K562 (cell line): ENCODE measurements around the gene HMCN1. TPM values are rescaled to one million over a fixed set of nuclear protein-coding genes. Genes with fewer than 3 reads are reported as not detected.

Experiments
- CTBP1 ChIP-seq: fragments of 450-650 bp; IDR thresholded peaks from 2 replicates; pipeline ENCODE4 v1.6.1; 2016; ENCODE audit warnings: borderline replicate concordance
- EP300 ChIP-seq: IDR thresholded peaks from 2 replicates; pipeline ENCODE4 v1.6.1; 2012; ENCODE audit warnings: low read length, improper control_type of control experiment
- NFIC ChIP-seq: fragments of 450-650 bp; IDR thresholded peaks from 2 replicates; pipeline ENCODE4 v1.6.1; 2017; ENCODE audit warnings: mild to moderate bottlenecking, inconsistent platforms
- NUFIP1 ChIP-seq: fragments of 450-650 bp; IDR thresholded peaks from 2 replicates; pipeline ENCODE4 v1.6.1; 2018; ENCODE audit not compliant: partially characterized antibody
- OTX1 ChIP-seq: fragments of 450-650 bp; formaldehyde crosslinking; IDR thresholded peaks from 2 replicates; pipeline ENCODE4 v1.4.0; 2022; ENCODE audit warnings: mild to moderate bottlenecking
- RCOR1 ChIP-seq, 2 experiments: IDR thresholded peaks; 2 replicates each; pipeline ENCODE4 v1.6.1; 2012; ENCODE audit warnings: low read depth in 2 of 2, low read length in 2 of 2, borderline replicate concordance in 1 of 2, improper control_type of control experiment in 1 of 2
- SMARCC2 ChIP-seq: fragments of 450-650 bp; IDR thresholded peaks from 2 replicates; pipeline ENCODE4 v1.6.1; 2017; ENCODE audit warnings: antibody characterized with exemption, moderate library complexity, mild to moderate bottlenecking, low read depth
- STAT5A ChIP-seq: IDR thresholded peaks from 2 replicates; pipeline ENCODE4 v1.6.1; 2012; ENCODE audit warnings: low read length, inconsistent platforms, borderline replicate concordance
- TAL1 ChIP-seq: fragments of 450-650 bp; IDR thresholded peaks from 2 replicates; pipeline ENCODE4 v1.6.1; 2016; ENCODE audit warnings: mild to moderate bottlenecking
- ZNF445 ChIP-seq: fragments of 250-450 bp; sonication (Bioruptor Pico); IDR thresholded peaks from 2 replicates; pipeline ENCODE4 v1.4.0; 2020; ENCODE audit warnings: low read depth, mild to moderate bottlenecking, moderate library complexity
- ZNF780A ChIP-seq: fragments of 250-450 bp; sonication (Bioruptor Pico); IDR thresholded peaks from 2 replicates; pipeline ENCODE4 v1.5.0; 2021; ENCODE audit warnings: mild to moderate bottlenecking
- polyA plus RNA-seq, 8 experiments: library from polyadenylated mRNA; depleted of rRNA in 4 of 8; stranded (reverse) in 5 of 8; unstranded in 3 of 8; fragments of >200 nt; fragmentation: Nextera tagmentation in 2 of 8; fragmentation: Illumina TruSeq in 1 of 8; extraction: Ambion mirVana in 2 of 8; extraction: Trizol in 1 of 8; gene quantifications; 2 replicates each; pipeline versions ENCODE4 v1.2.1 to v1.2.3, GENCODE V29; 2011 to 2014; ENCODE audit warnings: inconsistent platforms in 1 of 8, missing spikeins in 1 of 8
- total RNA-seq, 7 experiments: library from RNA; depleted of rRNA in 6 of 7; stranded (reverse); fragments of >200 nt in 6 of 7; fragmentation: Illumina TruSeq in 2 of 7; extraction: Trizol in 2 of 7; gene quantifications; 2 replicates each; pipeline versions ENCODE4 v1.2.1 to v1.2.3, GENCODE V29; 2011 to 2021; ENCODE audit warnings: low replicate concordance in 1 of 7
- TF ChIP-seq, protein P1 (sequence below), 2 experiments: fragments of 450-650 bp; IDR thresholded peaks; 2 replicates each; pipeline ENCODE4 v1.6.1; 2016; ENCODE audit warnings: mild to moderate bottlenecking in 2 of 2, borderline replicate concordance in 1 of 2, low read depth in 1 of 2, moderate library complexity in 1 of 2
- TF ChIP-seq, protein P2 (sequence below), 2 experiments: IDR thresholded peaks in 1 of 2; conservative IDR thresholded peaks in 1 of 2; 2 replicates each; pipeline ENCODE4 v1.6.1; 2016; ENCODE audit warnings: low read depth in 2 of 2, mild to moderate bottlenecking in 1 of 2, missing compliant biosample characterization in 1 of 2, missing genetic modification characterization in 1 of 2, moderate library complexity in 1 of 2
- TF ChIP-seq, protein P3 (sequence below): IDR thresholded peaks from 3 replicates; pipeline ENCODE4 v1.6.1; 2011; ENCODE audit warnings: borderline replicate concordance, mild to moderate bottlenecking, moderate library complexity; ENCODE audit not compliant: insufficient read length; ENCODE audit errors: extremely low read depth

Gene HMCN1
- total and polyA plus RNA-seq, 9 of the 15 experiments (the other 6 are each of a cell fraction or from before 2014, with no cell fraction given) = 0.07 to 0.36 (median 0.21) TPM

DNA sequence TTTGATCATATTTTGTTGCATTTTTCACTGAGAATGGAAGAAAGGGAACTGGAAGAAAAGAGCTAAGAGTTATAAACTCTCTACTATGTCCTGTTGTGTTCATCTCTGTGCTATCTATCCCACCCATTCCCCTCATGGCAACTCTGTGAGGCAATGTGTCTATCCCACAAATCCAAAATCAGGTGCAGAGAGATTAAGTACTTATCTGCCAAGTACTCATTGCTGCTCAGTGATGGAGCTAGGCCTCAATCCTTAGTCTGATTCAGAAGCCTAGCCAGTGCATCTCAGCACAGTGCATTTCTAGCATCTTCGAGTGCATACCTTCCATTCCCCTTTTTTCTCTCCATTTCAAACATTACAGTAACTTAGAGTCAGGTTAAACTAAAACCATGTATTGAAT is 370.3 kb downstream of the HMCN1 start (continued):
- TF ChIP-seq, protein P1, sequence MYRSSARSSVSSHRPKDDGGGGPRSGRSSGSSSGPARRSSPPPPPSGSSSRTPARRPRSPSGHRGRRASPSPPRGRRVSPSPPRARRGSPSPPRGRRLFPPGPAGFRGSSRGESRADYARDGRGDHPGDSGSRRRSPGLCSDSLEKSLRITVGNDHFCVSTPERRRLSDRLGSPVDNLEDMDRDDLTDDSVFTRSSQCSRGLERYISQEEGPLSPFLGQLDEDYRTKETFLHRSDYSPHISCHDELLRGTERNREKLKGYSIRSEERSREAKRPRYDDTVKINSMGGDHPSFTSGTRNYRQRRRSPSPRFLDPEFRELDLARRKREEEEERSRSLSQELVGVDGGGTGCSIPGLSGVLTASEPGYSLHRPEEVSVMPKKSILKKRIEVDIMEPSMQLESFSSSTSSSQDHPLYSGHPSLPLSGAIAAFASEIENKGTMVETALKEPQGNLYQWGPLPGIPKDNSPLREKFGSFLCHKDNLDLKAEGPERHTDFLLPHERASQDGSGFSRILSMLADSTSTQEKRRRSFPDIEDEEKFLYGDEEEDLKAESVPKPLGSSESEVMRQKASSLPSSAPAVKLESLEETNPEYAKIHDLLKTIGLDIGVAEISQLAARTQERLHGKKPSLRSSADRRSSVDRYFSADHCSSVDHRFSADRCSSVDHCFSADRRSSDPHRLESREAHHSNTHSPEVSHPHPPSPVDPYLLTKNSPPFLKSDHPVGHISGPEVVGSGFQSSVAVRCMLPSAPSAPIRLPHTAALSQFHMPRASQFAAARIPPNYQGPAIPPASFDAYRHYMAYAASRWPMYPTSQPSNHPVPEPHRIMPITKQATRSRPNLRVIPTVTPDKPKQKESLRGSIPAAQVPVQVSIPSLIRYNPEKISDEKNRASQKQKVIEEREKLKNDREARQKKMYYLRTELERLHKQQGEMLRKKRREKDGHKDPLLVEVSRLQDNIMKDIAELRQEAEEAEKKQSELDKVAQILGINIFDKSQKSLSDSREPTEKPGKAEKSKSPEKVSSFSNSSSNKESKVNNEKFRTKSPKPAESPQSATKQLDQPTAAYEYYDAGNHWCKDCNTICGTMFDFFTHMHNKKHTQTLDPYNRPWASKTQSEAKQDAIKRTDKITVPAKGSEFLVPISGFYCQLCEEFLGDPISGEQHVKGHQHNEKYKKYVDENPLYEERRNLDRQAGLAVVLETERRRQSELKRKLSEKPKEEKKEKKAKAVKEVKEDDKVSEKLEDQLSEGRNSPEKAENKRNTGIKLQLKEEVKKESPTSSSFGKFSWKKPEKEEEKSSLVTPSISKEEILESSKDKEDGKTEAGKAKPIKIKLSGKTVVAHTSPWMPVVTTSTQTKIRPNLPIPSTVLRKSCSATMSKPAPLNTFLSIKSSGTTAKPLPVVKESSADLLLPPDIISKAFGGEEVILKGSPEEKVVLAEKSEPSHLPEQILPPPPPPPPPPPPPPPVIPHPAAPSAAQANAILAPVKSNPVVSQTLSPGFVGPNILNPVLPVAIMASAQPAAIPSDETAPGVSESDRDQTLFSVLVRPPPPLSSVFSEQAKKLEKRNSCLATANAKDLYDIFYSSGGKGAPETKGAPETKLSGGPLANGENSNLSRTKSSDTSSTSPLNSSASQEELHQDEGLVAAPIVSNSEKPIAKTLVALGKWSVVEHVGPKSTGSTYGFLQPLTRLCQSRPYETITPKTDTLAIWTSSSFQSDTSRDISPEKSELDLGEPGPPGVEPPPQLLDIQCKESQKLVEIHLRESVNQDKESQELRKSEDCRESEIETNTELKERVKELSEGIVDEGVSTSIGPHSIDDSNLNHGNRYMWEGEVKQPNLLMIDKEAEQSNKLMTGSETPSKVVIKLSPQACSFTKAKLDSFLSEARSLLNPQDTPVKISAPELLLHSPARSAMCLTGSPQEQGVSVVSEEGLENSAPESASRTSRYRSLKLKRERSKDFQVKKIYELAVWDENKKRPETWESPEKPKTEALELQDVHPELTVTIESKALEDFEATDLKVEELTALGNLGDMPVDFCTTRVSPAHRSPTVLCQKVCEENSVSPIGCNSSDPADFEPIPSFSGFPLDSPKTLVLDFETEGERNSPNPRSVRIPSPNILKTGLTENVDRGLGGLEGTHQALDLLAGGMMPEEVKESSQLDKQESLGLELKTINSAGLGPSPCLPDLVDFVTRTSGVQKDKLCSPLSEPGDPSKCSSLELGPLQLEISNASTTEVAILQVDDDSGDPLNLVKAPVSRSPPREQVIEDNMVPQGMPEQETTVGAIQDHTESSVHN (IDR thresholded peaks at IDR 0.05; ENCODE audit: borderline replicate concordance in 1 of 2, low read depth in 1 of 2) = no peak
- TF ChIP-seq TAL1 (peak; percentile 74), STAT5A (peak; percentile 59), ZNF445 (CRISPR knock-in tag) (no peak), SMARCC2 (no peak), EP300 (peak; percentile 63), NFIC (peak; percentile 37; the same call in 1 of the 2 replicates), CTBP1 (peak; percentile 44; the same call in 1 of the 2 replicates), RCOR1 (IDR thresholded peaks at IDR 0.05; ENCODE audit: borderline replicate concordance in 1 of 2, low read depth in 2 of 2, low read length in 2 of 2) (peak; percentile 71 to 78; a peak in 3 of 4 replicates), ZNF780A (CRISPR knock-in tag) (no peak), OTX1 (CRISPR knock-in tag) (no peak), NUFIP1 (no peak)
- TF ChIP-seq, protein P2, sequence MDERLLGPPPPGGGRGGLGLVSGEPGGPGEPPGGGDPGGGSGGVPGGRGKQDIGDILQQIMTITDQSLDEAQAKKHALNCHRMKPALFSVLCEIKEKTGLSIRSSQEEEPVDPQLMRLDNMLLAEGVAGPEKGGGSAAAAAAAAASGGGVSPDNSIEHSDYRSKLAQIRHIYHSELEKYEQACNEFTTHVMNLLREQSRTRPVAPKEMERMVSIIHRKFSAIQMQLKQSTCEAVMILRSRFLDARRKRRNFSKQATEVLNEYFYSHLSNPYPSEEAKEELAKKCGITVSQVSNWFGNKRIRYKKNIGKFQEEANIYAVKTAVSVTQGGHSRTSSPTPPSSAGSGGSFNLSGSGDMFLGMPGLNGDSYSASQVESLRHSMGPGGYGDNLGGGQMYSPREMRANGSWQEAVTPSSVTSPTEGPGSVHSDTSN (CRISPR knock-in tag; IDR thresholded peaks at IDR 0.05; ENCODE audit: low read depth) = no peak
- TF ChIP-seq, protein P2 (tag; conservative IDR thresholded peaks at IDR 0.05; ENCODE audit: low read depth) = no peak
- TF ChIP-seq, protein P3, sequence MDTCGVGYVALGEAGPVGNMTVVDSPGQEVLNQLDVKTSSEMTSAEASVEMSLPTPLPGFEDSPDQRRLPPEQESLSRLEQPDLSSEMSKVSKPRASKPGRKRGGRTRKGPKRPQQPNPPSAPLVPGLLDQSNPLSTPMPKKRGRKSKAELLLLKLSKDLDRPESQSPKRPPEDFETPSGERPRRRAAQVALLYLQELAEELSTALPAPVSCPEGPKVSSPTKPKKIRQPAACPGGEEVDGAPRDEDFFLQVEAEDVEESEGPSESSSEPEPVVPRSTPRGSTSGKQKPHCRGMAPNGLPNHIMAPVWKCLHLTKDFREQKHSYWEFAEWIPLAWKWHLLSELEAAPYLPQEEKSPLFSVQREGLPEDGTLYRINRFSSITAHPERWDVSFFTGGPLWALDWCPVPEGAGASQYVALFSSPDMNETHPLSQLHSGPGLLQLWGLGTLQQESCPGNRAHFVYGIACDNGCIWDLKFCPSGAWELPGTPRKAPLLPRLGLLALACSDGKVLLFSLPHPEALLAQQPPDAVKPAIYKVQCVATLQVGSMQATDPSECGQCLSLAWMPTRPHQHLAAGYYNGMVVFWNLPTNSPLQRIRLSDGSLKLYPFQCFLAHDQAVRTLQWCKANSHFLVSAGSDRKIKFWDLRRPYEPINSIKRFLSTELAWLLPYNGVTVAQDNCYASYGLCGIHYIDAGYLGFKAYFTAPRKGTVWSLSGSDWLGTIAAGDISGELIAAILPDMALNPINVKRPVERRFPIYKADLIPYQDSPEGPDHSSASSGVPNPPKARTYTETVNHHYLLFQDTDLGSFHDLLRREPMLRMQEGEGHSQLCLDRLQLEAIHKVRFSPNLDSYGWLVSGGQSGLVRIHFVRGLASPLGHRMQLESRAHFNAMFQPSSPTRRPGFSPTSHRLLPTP = no peak
